VCaP (cell line): ENCODE measurements around the gene TSEN54.

Experiments
- H3K27ac ChIP-seq: fragments of 450-650 bp; 2 replicates; pipeline ENCODE4 v1.5.1; 2017
- TF ChIP-seq, protein P1 (sequence below): fragments of 450-650 bp; conservative IDR thresholded peaks from 2 replicates; pipeline ENCODE4 v1.5.1; 2017; ENCODE audit warnings: mild to moderate bottlenecking, moderate library complexity

TSEN54 gene

DNA sequence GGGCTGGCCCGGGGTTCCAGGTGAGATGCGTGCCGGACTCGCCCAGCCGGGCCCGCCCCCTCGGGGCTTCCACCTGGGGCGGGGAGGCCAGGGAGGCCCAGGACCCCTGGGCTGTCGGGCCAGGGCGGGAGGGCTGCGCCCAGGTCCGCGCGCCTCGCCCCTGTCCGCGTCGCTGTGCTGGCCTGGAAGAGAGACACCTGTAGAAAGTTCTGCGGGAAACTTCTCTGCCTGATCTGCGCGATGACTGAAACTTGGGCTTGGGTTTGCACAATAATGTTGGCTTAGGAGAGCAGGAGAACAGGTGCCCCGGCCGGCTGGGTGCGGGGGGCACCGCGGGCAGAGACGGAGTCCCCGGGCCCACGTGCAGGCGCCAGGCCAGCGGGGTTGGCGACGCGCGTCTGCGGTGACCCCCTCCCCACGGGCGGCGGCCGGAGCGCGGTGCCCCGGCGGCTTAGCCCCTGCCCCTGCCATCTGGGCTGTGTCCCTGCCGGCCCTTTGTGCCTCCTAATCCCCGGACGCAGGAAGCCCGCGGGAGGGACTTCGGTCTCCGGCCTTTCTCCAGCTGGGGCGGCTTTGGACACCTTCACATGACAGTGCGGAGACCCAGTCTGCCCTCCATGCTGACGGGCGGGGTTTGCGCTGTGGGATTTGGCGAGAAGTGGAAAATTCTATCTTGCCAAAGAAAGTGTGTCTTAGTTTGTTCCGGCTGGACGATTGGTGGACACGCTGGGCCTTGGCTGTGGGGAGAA, 9.7 kb downstream of the TSEN54 start:
- TF ChIP-seq, protein P1, sequence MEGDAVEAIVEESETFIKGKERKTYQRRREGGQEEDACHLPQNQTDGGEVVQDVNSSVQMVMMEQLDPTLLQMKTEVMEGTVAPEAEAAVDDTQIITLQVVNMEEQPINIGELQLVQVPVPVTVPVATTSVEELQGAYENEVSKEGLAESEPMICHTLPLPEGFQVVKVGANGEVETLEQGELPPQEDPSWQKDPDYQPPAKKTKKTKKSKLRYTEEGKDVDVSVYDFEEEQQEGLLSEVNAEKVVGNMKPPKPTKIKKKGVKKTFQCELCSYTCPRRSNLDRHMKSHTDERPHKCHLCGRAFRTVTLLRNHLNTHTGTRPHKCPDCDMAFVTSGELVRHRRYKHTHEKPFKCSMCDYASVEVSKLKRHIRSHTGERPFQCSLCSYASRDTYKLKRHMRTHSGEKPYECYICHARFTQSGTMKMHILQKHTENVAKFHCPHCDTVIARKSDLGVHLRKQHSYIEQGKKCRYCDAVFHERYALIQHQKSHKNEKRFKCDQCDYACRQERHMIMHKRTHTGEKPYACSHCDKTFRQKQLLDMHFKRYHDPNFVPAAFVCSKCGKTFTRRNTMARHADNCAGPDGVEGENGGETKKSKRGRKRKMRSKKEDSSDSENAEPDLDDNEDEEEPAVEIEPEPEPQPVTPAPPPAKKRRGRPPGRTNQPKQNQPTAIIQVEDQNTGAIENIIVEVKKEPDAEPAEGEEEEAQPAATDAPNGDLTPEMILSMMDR: no peak
- H3K27ac ChIP-seq: peak overlapping the region; percentile 91

DNA sequence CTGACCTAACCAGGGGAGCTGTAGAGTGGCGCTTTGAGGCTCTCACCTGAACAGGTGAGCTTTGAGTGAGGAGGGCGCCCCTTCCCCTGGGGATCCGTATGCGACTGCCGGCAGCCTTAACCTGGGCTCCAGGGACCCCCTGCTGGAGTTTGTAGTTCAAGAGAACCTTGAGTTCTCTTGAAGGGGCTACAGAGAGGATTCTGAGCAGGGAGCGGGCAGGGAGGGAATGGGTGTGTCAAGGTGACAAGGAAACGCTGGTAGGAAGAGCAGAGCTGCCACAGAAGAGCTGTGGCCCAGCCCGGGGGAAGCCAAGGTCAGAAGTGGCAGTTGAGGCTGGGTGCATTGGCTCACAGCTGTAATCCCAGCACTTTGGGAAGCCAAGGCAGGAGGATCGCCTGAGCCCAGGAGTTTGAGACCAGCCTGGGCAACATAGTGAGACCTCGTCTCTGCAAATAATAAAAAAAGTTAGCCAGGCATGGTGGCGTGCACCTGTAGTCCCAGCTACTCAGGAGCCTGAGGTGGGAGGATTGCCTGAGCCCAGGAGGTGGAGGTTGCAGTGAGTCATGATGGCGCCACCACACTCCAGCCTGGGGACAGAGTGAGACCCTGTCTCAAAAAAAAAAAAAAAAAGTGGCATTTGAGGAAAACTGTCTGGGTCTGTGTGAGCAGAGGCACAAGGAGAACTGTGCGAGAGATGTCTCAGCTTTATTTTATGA, 10.4 kb downstream of the TSEN54 start:
- TF ChIP-seq, protein P1: no peak
- peak overlapping the region; percentile 91 for H3K27ac ChIP-seq

DNA sequence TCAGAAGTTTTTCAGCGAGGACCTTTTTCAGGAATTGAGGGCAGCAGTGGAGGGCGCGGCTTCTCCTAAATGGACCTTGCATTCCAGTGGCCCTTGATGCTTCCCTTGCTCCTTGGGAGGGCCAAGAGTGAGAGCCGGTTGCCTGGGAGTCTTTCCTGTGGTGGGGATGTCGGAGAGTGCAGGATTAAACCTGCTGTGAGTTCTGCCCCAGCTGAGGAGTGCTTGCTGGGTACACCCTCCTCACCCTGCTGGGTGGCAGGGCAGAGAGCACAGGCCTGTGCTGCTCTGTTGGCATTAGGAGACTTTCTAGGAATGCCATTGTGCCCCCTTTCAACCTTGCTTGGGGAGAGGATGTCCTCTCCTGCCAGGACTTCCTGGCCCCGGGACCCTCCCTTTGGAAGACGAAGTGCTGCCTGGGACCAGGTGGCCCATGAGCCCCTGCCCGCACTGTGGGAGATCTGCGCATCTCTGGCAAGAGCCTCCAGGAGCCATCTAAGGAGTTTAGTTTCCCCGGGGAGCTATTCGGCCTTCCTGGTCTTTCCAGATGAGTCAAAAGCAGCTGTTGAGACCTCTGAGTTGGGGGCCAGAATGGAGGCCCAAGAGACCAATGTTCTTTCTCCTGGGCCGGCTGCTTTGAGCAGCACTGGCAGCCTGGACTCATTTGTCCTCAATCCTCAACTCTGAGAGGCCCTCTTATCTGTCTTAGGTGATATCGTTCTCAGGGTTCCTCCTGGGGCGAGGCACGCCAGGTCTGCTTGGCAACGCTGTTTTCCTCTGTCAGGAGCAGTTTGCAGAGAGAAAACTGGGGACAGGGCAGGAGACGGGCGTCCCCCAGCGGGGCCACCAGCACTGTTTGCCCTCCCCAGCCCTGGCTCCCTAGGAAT, 14.8 kb downstream of the TSEN54 start:
- H3K27ac ChIP-seq: no peak overlapping the region
- TF ChIP-seq, protein P1: no peak

DNA sequence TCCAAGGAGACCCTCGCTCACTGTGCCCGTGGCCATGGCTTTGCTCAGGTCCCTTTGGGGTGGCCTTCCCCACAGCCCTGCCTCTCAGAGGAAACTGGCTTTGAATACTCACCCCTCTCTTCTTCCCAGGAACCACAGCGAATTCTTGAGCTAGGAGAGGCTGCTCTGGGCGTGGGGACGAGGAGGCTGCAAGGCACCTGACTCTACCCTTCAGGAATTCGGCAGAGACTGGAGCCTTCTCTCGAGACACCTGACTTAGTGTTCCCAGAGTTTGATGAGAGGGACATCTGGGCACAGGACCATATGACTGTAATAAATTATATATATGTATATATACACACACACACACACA, 15.4 kb downstream of the TSEN54 start:
- no peak overlapping the region for H3K27ac ChIP-seq
- TF ChIP-seq, protein P1: no peak

DNA sequence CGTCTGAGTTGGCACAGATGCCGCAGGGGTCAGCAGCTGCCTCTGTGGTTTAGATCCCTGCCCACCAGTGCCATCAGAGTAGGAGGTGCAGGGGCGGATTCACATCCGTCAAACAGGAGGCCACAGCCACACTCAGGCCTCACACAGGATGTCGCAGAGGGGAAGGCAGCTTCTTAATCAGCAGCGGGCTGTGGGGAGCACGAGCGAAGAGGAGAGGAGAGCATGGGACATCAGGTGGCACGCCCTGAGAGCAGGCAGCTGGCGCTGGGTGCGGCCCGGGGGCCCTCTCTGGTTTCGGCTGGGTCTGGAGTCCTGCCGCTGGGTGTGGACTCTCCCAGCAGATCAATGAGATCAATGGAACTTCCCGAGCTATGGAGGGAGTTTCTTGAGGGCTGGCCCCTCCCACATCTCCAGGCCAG, 18.8 kb downstream of the TSEN54 start:
- TF ChIP-seq, protein P1: no peak
- no peak overlapping the region for H3K27ac ChIP-seq

DNA sequence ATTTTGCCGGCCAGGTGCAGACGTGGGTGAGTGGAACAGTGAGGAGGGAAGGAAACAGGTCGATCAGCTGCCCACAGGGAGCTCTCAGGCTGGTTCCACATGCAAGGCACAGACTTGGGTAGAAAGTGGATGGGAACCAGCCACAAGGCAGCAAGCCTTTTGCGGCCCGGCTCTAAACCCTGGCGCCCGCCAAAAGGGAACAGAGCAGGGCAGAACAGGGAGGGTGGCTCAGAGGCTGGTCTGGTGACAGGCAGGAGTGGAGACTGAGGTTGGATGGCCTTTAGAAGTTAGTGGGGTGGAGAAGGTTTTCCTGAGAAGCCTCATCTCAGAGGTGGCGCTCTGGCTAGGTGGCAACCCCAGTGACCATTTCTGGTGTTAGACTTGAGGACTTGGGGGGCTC, 19.5 kb downstream of the TSEN54 start:
- H3K27ac ChIP-seq: no peak overlapping the region
- TF ChIP-seq, protein P1: no peak

DNA sequence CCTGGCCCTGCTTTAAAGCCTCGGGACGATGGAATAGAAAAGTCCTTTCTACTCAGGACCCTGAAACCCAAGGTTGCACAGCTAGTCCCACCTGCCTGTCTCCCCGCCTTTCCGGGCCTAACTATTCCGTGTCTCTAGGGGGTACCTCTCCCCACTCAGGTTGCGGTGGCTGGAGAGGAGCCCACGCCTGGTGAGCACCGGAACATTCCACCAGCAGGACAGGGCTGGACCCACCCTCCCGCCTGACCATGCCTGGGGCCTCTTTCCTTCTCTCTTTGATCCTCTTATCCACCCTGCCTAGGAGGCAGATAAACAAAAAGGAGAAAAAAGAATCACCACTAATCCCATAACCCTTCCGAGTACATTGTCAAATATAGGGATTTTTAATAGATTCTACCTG, 20.0 kb downstream of the TSEN54 start:
- TF ChIP-seq, protein P1: no peak
- no peak overlapping the region for H3K27ac ChIP-seq
